Keratinocyte (primary cell): ENCODE data around the gene GABRB2. TPM values are rescaled to one million over a fixed set of nuclear protein-coding genes. Genes with fewer than 3 reads are reported as not detected.

Experiments used
- DNase-seq: peaks from one replicate; pipeline ENCODE4 v3.0.0-alpha.2; 2011; ENCODE audit warnings: low read depth, missing footprints, low spot score
- FAIRE-seq: peaks from 2 replicates; lab custom pipeline; 2011; peaks lifted over from hg19 to GRCh38; lab: Jason Lieb, UNC
- H2AFZ ChIP-seq: 2 replicates; pipeline ENCODE4 v1.6.0; 2012; ENCODE audit warnings: low read length, control low read depth, inconsistent platforms; ENCODE audit not compliant: control insufficient read depth
- H3K27ac ChIP-seq: 2 replicates; pipeline ENCODE4 v1.5.1; 2011; ENCODE audit warnings: low read length; ENCODE audit not compliant: control insufficient read depth, insufficient read depth
- H3K27me3 ChIP-seq: 3 replicates; pipeline ENCODE4 v1.6.0; 2011; ENCODE audit warnings: low read length; ENCODE audit not compliant: control insufficient read depth, insufficient read depth; ENCODE audit errors: extremely low read depth
- H3K36me3 ChIP-seq, 2 experiments: 2 replicates in 1 of 2; 3 replicates in 1 of 2; pipeline ENCODE4 v1.5.1; 2011; ENCODE audit warnings: low read length in 2 of 2, mild to moderate bottlenecking in 1 of 2; ENCODE audit not compliant: control insufficient read depth in 2 of 2, insufficient read depth in 2 of 2; ENCODE audit errors: extremely low read depth in 1 of 2
- H3K4me1 ChIP-seq: 3 replicates; pipeline ENCODE4 v1.5.1; 2011; ENCODE audit warnings: low read length; ENCODE audit not compliant: control insufficient read depth, insufficient read depth; ENCODE audit errors: extremely low read depth
- H3K4me2 ChIP-seq: 3 replicates; pipeline ENCODE4 v1.6.0; 2011; ENCODE audit warnings: low read depth, low read length; ENCODE audit not compliant: control insufficient read depth, insufficient read depth; ENCODE audit errors: extremely low read depth
- H3K4me3 ChIP-seq, 3 experiments: fragments of 200-600 bp in 1 of 3; sonication (generic) in 1 of 3; 2 replicates in 2 of 3; 3 replicates in 1 of 3; pipeline ENCODE4 v1.5.1; 2011 to 2016; ENCODE audit warnings: low read length in 3 of 3, mild to moderate bottlenecking in 3 of 3, control low read depth in 2 of 3, inconsistent platforms in 1 of 3, low read depth in 1 of 3, mixed read lengths in 1 of 3, mixed run types in 1 of 3, moderate library complexity in 1 of 3; ENCODE audit not compliant: control insufficient read depth in 2 of 3, insufficient read depth in 2 of 3; ENCODE audit errors: extremely low read depth in 1 of 3
- H3K79me2 ChIP-seq: 2 replicates; pipeline ENCODE4 v1.6.0; 2012; ENCODE audit warnings: low read length; ENCODE audit not compliant: control insufficient read depth, insufficient read depth
- H3K9ac ChIP-seq: 3 replicates; pipeline ENCODE4 v1.6.0; 2011; ENCODE audit warnings: low read length; ENCODE audit not compliant: control insufficient read depth, insufficient read depth; ENCODE audit errors: extremely low read depth
- H3K9me1 ChIP-seq: 3 replicates; pipeline ENCODE4 v1.6.0; 2011; ENCODE audit warnings: low read length; ENCODE audit not compliant: control insufficient read depth, insufficient read depth; ENCODE audit errors: extremely low read depth
- H3K9me3 ChIP-seq: 2 replicates; pipeline ENCODE4 v1.5.1; 2012; ENCODE audit warnings: low read depth, low read length; ENCODE audit not compliant: control insufficient read depth
- H4K20me1 ChIP-seq: 3 replicates; pipeline ENCODE4 v1.6.0; 2011; ENCODE audit warnings: low read length; ENCODE audit not compliant: control insufficient read depth, insufficient read depth; ENCODE audit errors: extremely low read depth
- EZH2 ChIP-seq: IDR thresholded peaks from one replicate; pipeline ENCODE4 v1.6.1; 2012; ENCODE audit warnings: inconsistent platforms, mild to moderate bottlenecking, low read length, moderate library complexity
- dilution Hi-C: fragments of 300-500 bp; cut with MboI; formaldehyde crosslinking; loops from one replicate; pipeline ENCODE4 v1.7.0; 2020; ENCODE audit warnings: low sequenced_read_pairs; ENCODE audit not compliant: extremely low pct_ligation_motif_present
- polyA plus RNA-seq, 5 experiments: library from polyadenylated mRNA; depleted of rRNA in 3 of 5; stranded (reverse) in 3 of 5; stranded (forward) in 1 of 5; unstranded in 1 of 5; fragments of >200 nt; gene quantifications; 1 replicate in 1 of 5; 2 replicates in 3 of 5; 3 replicates in 1 of 5; pipeline versions ENCODE4 v1.2.1 to v1.2.3, GENCODE V29; 2011 to 2012; ENCODE audit warnings: missing spikeins in 2 of 5, low read depth in 1 of 5, low replicate concordance in 1 of 5
- TF ChIP-seq, protein P1 (sequence below), 3 experiments: IDR thresholded peaks in 1 of 3; conservative IDR thresholded peaks in 1 of 3; optimal IDR thresholded peaks in 1 of 3; 2 replicates in 2 of 3; 3 replicates in 1 of 3; pipeline versions ENCODE3 to v1.5.1; 2011; ENCODE audit warnings: low read length in 3 of 3, mild to moderate bottlenecking in 3 of 3, moderate library complexity in 2 of 3, control low read depth in 1 of 3, inconsistent platforms in 1 of 3; ENCODE audit not compliant: insufficient read depth in 2 of 3; ENCODE audit errors: extremely low read depth in 1 of 3

GABRB2 gene
- polyA plus RNA-seq, 1 donor (not counting 4 experiments of a cell fraction or from before 2014, with no cell fraction given): not detected

DNA sequence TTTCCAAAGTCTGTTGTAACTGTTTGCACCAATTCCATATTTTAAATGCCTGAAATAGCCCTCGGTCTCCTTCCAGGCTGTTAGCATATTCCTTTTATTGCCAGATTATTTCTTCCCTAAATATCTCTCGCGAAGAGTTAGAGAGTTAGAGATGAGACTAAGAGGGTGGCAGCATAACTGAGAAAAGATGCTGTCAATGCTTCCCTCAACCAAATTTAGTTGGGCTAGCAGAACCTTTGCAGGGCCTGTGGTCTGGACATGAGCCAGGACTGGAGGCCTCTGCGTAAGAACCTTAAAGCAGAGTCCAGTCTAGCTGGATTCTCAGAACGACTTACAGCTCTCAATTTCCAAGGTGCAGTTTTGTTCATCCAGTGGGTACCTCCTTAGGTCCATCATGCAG lies 135.9 kb downstream of the GABRB2 start:
- no peak for DNase-seq
- TF ChIP-seq, protein P1, sequence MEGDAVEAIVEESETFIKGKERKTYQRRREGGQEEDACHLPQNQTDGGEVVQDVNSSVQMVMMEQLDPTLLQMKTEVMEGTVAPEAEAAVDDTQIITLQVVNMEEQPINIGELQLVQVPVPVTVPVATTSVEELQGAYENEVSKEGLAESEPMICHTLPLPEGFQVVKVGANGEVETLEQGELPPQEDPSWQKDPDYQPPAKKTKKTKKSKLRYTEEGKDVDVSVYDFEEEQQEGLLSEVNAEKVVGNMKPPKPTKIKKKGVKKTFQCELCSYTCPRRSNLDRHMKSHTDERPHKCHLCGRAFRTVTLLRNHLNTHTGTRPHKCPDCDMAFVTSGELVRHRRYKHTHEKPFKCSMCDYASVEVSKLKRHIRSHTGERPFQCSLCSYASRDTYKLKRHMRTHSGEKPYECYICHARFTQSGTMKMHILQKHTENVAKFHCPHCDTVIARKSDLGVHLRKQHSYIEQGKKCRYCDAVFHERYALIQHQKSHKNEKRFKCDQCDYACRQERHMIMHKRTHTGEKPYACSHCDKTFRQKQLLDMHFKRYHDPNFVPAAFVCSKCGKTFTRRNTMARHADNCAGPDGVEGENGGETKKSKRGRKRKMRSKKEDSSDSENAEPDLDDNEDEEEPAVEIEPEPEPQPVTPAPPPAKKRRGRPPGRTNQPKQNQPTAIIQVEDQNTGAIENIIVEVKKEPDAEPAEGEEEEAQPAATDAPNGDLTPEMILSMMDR (optimal IDR thresholded peaks at IDR 0.05 in 1 of 3, IDR thresholded peaks at IDR 0.05 in 1 of 3, conservative IDR thresholded peaks at IDR 0.05 in 1 of 3; ENCODE audit: extremely low read depth in 1 of 3, insufficient read depth in 2 of 3, low read length in 3 of 3): no peak
- TF ChIP-seq EZH2: no peak
- Histone ChIP-seq H3K27me3 (no peaks in the 10 kb centered on the region), H3K4me2 (no peak overlapping the region), H3K9me1 (no peaks in the 10 kb centered on the region), H3K4me3 (no peak overlapping the region), H3K4me1 (no peaks in the 10 kb centered on the region), H3K9me3 (no peaks in the 10 kb centered on the region), H3K36me3 (no peaks in the 10 kb centered on the region), H3K9ac (no peak overlapping the region), H3K79me2 (no peaks in the 10 kb centered on the region), H2AFZ (no peak overlapping the region), H3K27ac (no peak overlapping the region), H4K20me1 (no peaks in the 10 kb centered on the region)
- no peak for FAIRE-seq
- dilution Hi-C loops: no loop called here

DNA sequence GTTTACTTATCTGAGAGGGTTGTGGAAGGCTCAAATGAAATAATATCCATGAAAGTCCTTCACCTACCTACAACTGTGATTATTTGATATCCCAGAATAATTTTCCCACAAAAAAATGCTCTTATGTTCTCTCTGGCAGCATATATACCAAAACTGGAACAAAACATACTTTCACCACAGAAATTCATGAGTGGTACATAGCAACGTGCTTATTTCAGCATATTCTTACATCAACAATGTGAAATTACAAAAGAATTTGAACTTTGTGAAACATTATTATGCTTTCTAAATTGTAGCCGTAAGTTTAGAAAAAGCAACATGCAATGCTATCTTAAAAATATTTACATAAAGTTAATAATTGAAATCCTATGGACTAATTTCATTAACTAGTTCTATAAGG lies 137.1 kb downstream of the GABRB2 start:
- Histone ChIP-seq H3K4me2 (no peak overlapping the region), H3K9me1 (no peaks in the 10 kb centered on the region), H3K36me3 (no peaks in the 10 kb centered on the region), H3K27ac (no peak overlapping the region), H3K9ac (no peak overlapping the region), H3K9me3 (no peaks in the 10 kb centered on the region), H4K20me1 (no peaks in the 10 kb centered on the region), H3K79me2 (no peaks in the 10 kb centered on the region), H2AFZ (no peak overlapping the region), H3K27me3 (no peaks in the 10 kb centered on the region), H3K4me3 (no peak overlapping the region), H3K4me1 (no peaks in the 10 kb centered on the region)
- DNase-seq (no peak), FAIRE-seq (no peak)
- TF ChIP-seq EZH2: no peak
- TF ChIP-seq, protein P1 (optimal IDR thresholded peaks at IDR 0.05 in 1 of 3, IDR thresholded peaks at IDR 0.05 in 1 of 3, conservative IDR thresholded peaks at IDR 0.05 in 1 of 3; ENCODE audit: extremely low read depth in 1 of 3, insufficient read depth in 2 of 3, low read length in 3 of 3): no peak
- dilution Hi-C loops: no loop called here
